ENCODE data around the gene TUBA1B. TPM values are rescaled to one million over a fixed set of nuclear protein-coding genes. Genes with fewer than 3 reads are reported as not detected.

Gene TUBA1B
- total RNA-seq, 4 donors from 2014 or later: 124 to 1,632 (median 402) TPM

GRCh38 chr12:49086116-49086515 is 45.1 kb downstream of the TUBA1B start:
- DNase-seq (no peak), ATAC-seq (no peak)
- Histone ChIP-seq H3K4me1 (peaks cover 8% of the 10 kb centered on the region in 2 donors), H3K9me3 (no peaks in the 10 kb centered on the region), H3K4me3 (no peak overlapping the region), H3K27me3 (peaks cover 20 to 24% (median 23%) of the 10 kb centered on the region in 3 donors), H3K27ac (no peak overlapping the region), H3K36me3 (no peaks in the 10 kb centered on the region)
- no peak for TF ChIP-seq POLR2A (IDR thresholded peaks at IDR 0.05)
- no peak for TF ChIP-seq CTCF (IDR thresholded peaks at IDR 0.05 in 4 of 5, conservative IDR thresholded peaks at IDR 0.05 in 1 of 5)
- intact Hi-C loops (cut with DNase I; ENCODE audit: low total_unique reads) (no loop called here), in situ Hi-C loops (cut with MboI; ENCODE audit: low sequenced_read_pairs in 4 of 4) (loop anchor here in 3 of 4 donors (5.0 to 25.0 kb wide), 3 partner anchors 36 to 151 kb away; no protein-coding TSS in a partner anchor)

GRCh38 chr12:49084438-49084837 is 46.8 kb downstream of the TUBA1B start:
- Histone ChIP-seq H3K4me3 (no peak overlapping the region), H3K27ac (no peak overlapping the region), H3K9me3 (no peaks in the 10 kb centered on the region), H3K27me3 (peaks cover 5 to 9% (median 8%) of the 10 kb centered on the region in 3 donors), H3K36me3 (no peaks in the 10 kb centered on the region), H3K4me1 (peaks cover 0 to under 1% of the 10 kb centered on the region in 2 donors)
- DNase-seq: no peak
- no peak for TF ChIP-seq CTCF (IDR thresholded peaks at IDR 0.05 in 4 of 5, conservative IDR thresholded peaks at IDR 0.05 in 1 of 5)
- no peak for TF ChIP-seq POLR2A (IDR thresholded peaks at IDR 0.05)
- no peak for ATAC-seq
- in situ Hi-C loops (cut with MboI; ENCODE audit: low sequenced_read_pairs in 4 of 4) (loop anchor here in 2 of 4 donors (10.0 to 25.0 kb wide), 2 partner anchors 150 to 153 kb away; no protein-coding TSS in a partner anchor), intact Hi-C loops (cut with DNase I; ENCODE audit: low total_unique reads) (no loop called here)

- no peak for TF ChIP-seq CTCF (IDR thresholded peaks at IDR 0.05 in 4 of 5, conservative IDR thresholded peaks at IDR 0.05 in 1 of 5)
- TF ChIP-seq POLR2A (IDR thresholded peaks at IDR 0.05): no peak
- no peak for ATAC-seq
- Histone ChIP-seq H3K4me1 (no peaks in the 10 kb centered on the region), H3K4me3 (no peak overlapping the region), H3K9me3 (no peaks in the 10 kb centered on the region), H3K27ac (no peak overlapping the region), H3K27me3 (no peaks in the 10 kb centered on the region), H3K36me3 (no peaks in the 10 kb centered on the region)
- intact Hi-C loops (cut with DNase I; ENCODE audit: low total_unique reads) (no loop called here), in situ Hi-C loops (cut with MboI; ENCODE audit: low sequenced_read_pairs in 4 of 4) (loop anchor here in 3 of 4 donors (10.0 to 25.0 kb wide), 3 partner anchors 45 to 158 kb away; no protein-coding TSS in a partner anchor)
- DNase-seq: no peak
Measured at GRCh38 chr12:49079793-49080192, 51.4 kb downstream of the TUBA1B start.

Other genes with a start within 250 kb of the TUBA1B start
- 1 to 10 TPM in 3 of 4 donors, not detected in 1; 2.1 to 3.9 (median 3.0) TPM for gene FKBP11, start 205.9 kb downstream of the TUBA1B start, total RNA-seq
- 10 to 100 TPM in 3 of 4 donors, 1 to 10 TPM in 1; 4.9 to 17.2 (median 13.5) TPM for gene ARF3, start 173.9 kb downstream of the TUBA1B start, total RNA-seq
- not detected for gene WNT10B, start 159.7 kb downstream of the TUBA1B start, total RNA-seq
- not detected for gene WNT1, start 153.1 kb downstream of the TUBA1B start, total RNA-seq
- gene DDN, start 132.0 kb downstream of the TUBA1B start, total RNA-seq: 100 to 1,000 TPM in 3 of 4 donors, 10 to 100 TPM in 1; 26.8 to 415 (median 232) TPM
- gene PRKAG1, start 112.6 kb downstream of the TUBA1B start, total RNA-seq: 10 to 100 TPM; 67.4 to 97.7 (median 83.9) TPM
- gene KMT2D, start 70.6 kb downstream of the TUBA1B start, total RNA-seq: 10 to 100 TPM; 36.0 to 99.0 (median 71.3) TPM
- gene RHEBL1, start 61.4 kb downstream of the TUBA1B start, total RNA-seq: under 1 TPM in 2 of 4 donors, not detected in 2; 0.46 to 0.71 TPM
- under 1 TPM in 3 of 4 donors, not detected in 1; 0.09 to 0.36 (median 0.15) TPM for gene DHH, start 36.6 kb downstream of the TUBA1B start, total RNA-seq
- 10 to 100 TPM; 11.1 to 27.2 (median 15.9) TPM for gene LMBR1L, start 20.5 kb downstream of the TUBA1B start, total RNA-seq
- gene TUBA1A, start 57.7 kb upstream of the TUBA1B start, total RNA-seq: 10 to 100 TPM; 14.7 to 68.0 (median 25.1) TPM
- gene TUBA1C, start 133.7 kb upstream of the TUBA1B start, total RNA-seq: 100 to 1,000 TPM in 1 of 4 donors, 10 to 100 TPM in 3; 53.9 to 130 (median 72.5) TPM
- not detected for gene PRPH, start 163.8 kb upstream of the TUBA1B start, total RNA-seq
- gene TROAP, start 191.9 kb upstream of the TUBA1B start, total RNA-seq: under 1 TPM in 1 of 4 donors, not detected in 3; 0.24 TPM
- gene C1QL4, start 205.8 kb upstream of the TUBA1B start, total RNA-seq: not detected
- gene DNAJC22, start 215.5 kb upstream of the TUBA1B start, total RNA-seq: under 1 TPM in 1 of 4 donors, not detected in 3; 0.24 TPM
- 1 to 10 TPM; 5.3 to 7.8 (median 6.7) TPM for gene SPATS2, start 236.1 kb upstream of the TUBA1B start, total RNA-seq

All from gastrocnemius medialis (tissue), 4 donors.